NAMALWA (cell line): ENCODE results near the gene BAHCC1.

ENCODE experiments used
- DNase-seq: peaks from one replicate; pipeline ENCODE4 v3.0.0-alpha.2; 2015; ENCODE audit warnings: low spot score

The BAHCC1 gene

DNA sequence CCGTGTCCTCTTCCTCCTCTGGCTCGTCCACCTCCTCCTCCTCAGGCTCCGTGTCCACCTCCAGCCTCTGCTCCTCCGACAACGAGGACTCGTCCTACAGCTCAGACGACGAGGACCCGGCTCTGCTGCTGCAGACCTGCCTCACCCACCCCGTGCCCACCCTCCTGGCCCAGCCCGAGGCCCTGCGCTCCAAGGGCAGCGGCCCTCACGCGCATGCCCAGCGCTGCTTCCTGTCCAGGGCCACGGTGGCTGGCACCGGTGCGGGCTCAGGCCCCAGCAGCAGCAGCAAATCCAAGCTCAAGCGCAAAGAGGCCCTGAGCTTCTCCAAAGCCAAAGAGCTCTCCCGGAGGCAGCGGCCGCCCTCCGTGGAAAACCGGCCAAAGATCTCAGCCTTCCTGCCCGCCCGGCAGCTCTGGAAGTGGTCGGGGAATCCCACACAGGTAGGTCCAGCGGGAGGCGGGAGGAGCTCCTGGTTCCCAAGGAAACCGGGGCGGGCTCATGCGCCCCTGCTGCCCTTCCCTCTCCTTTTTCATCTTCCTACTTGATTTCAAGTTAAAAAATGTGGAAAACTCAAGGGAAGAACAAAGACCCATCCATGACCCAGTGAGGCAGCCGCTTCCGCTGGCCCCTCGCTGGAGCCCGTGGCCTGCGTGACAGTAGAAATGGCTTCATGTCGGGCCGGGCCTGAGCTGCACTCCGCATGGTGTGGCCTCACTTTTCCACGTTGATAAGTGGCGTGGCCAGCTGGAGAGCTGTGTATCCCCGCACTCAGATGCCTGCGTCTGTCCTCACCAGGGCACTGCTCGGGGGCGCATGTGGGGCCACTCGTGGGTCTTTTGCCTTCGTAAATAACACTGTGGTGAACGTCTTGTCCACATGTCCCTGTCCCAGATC, 66.6 kb downstream of the BAHCC1 start:
- DNase-seq = no peak

- no peak for DNase-seq
These were observed 67.4 kb downstream of the BAHCC1 start for GRCh38 chr17:81462506-81463125.

GRCh38 chr17:81463506-81463905, 68.2 kb downstream of the BAHCC1 start:
- DNase-seq = no peak

DNA sequence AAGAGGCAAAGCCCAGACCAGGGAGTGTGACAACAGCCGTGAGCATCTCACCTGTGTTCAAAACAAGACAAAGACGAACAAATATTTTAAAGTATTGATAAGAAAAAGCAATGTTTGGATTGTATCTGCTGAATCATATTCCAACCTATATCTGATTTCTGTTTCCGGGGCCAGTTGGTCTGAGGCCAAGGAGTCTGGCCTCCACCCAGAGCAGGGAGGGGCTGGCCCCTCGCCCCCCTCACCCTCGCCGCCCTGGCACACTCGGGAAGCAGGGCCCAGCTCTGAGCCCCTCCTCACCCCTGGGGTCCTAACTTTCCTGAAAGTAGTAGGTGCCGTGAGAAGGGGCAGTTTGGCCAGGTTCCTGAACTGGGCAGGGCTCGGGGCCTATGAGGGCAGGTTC, 69.3 kb downstream of the BAHCC1 start:
- DNase-seq = no peak

- no peak for DNase-seq
These were observed 70.7 kb downstream of the BAHCC1 start for GRCh38 chr17:81465910-81466309.

- DNase-seq = no peak
These were observed 71.6 kb downstream of the BAHCC1 start for GRCh38 chr17:81466564-81467472.

DNA sequence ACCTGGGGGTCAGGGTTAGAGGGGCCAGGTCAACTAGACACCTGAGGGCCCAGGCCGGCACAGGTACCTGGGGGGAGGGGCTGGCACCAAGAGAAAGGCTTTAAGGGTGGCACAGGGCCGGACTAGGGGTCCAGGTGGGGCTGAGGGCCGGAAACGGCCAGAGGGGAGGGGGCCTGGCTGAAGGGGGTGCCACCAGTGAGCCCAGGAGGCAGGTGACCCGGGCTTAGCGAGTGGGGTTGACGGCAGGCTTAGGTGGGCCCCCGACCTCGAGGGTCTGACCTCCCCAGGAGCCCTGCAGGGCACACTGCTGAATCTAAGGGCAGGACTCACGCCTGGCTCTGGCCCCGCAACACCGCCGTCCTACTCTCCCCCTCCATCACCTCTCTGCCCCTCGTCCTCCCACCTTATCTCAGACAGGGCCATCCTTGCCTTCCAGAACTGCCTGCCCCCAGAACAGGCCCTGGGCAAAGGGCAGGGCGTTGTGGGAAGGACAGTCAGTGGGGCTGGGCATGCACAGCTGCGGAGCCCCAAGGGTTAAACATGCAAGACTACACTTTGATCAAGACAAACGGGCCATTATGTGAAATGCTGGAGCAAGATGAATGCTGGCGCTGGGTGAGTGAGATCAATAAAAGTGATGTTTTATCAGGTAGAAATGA, 73.0 kb downstream of the BAHCC1 start:
- no peak for DNase-seq

- no peak for DNase-seq
These were observed 73.5 kb downstream of the BAHCC1 start for GRCh38 chr17:81468770-81469121.

DNA sequence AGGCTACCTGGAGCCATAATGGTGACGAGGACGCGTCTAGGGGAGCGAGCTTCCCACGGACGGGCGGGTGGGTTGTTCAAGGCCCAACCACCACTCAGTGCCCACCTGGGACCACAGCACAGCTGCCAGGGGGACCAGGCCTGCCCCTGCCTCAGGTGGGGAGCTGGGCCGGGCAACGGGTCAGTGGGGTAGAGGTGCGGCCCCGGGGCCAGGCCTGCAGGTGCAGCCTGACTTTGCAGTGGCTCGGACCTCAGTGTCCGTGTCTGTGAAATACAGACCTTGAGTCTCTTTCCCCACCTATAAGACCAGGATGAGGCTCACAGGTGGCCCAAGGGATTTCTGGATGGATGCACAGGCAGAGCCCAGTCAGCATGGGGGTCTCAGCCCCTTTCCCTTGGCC, 74.0 kb downstream of the BAHCC1 start:
- DNase-seq = no peak

GRCh38 chr17:81470270-81470943, 75.2 kb downstream of the BAHCC1 start:
- DNase-seq = no peak

GRCh38 chr17:81470944-81471817, 75.9 kb downstream of the BAHCC1 start:
- no peak for DNase-seq

GRCh38 chr17:81471818-81472456, 76.7 kb downstream of the BAHCC1 start:
- DNase-seq = peak; percentile 83

DNA sequence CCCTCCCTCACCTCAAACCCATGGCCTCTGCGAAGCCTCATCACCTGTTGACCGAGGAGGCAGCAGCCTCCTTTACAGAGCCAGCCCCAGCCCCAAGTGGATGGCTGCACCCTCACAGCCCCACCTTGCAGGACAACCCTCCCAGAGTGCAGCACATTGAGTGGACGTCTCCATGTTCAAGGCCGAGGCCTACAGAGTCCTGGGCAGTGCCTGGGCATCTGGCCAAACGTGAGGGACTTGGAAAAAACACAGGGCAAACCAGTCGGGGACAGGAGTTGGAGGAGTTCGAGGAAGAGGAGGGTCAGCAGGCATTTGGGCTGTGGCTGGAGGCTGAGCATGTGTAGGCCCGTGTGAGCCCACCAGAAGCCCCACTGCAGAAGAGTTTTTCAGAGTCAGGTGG, 77.8 kb downstream of the BAHCC1 start:
- DNase-seq = no peak

- no peak for DNase-seq
These were observed 79.7 kb downstream of the BAHCC1 start for GRCh38 chr17:81474958-81475357.

DNA sequence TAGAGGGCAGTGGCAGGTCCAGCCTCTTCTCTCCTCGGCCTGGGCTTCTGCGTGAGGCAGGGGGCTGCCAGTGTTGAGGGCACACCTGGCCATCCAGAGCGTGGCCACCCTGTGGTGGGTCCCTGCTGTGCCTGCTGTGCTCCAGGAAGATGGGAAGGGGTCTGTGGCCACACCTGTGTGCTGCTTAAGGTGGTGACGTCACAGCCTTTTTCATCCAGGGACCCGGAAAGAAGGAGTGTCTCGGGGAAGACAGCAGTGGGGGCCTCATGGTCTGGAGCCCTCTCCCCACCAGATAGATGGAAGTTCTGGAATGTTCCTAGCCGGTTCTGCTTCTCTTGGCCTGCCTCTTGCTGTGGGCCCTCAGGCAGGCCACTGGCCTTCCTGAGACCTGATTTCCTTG, 80.8 kb downstream of the BAHCC1 start:
- no peak for DNase-seq

DNA sequence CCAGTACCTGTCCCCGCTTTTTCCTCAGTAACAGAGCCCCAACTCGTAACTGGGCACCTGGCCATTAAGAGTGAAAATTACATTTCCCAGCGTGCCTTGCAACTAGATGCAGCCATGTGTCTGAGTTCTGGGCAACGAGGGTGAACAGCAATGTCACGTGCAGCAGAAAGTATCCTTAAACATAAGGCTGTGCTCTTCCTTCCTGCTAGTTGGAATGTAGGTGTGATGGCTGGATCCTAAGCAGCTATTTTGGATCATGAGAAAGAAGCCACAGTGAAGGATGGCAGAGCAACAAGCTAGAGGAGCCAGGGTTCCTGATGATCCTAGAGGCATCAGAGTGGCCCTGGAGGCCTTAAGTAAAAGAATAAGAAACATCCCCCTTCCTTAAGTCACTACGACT, 81.4 kb downstream of the BAHCC1 start:
- no peak for DNase-seq

- no peak for DNase-seq
These were observed 81.9 kb downstream of the BAHCC1 start for GRCh38 chr17:81477173-81477572.

DNA sequence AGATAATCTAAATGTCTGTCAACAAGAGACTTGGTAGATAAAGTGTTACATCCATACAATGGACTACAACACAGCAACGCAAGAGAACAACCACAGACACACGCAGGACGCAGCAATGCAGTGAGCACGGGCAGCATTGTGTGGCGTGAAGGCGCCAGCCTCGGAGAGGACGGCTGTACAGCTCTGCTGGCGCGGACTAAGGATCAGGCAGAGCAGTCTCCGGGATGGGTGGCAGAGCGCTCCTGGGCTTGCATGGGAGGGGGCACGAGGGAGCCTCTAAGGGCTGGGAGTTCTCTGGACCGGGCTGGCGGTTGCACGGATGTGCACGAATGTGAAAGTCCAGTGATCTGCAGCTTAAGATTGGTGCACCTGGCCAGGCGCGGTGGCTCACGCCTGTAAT, 82.9 kb downstream of the BAHCC1 start:
- DNase-seq = no peak

DNA sequence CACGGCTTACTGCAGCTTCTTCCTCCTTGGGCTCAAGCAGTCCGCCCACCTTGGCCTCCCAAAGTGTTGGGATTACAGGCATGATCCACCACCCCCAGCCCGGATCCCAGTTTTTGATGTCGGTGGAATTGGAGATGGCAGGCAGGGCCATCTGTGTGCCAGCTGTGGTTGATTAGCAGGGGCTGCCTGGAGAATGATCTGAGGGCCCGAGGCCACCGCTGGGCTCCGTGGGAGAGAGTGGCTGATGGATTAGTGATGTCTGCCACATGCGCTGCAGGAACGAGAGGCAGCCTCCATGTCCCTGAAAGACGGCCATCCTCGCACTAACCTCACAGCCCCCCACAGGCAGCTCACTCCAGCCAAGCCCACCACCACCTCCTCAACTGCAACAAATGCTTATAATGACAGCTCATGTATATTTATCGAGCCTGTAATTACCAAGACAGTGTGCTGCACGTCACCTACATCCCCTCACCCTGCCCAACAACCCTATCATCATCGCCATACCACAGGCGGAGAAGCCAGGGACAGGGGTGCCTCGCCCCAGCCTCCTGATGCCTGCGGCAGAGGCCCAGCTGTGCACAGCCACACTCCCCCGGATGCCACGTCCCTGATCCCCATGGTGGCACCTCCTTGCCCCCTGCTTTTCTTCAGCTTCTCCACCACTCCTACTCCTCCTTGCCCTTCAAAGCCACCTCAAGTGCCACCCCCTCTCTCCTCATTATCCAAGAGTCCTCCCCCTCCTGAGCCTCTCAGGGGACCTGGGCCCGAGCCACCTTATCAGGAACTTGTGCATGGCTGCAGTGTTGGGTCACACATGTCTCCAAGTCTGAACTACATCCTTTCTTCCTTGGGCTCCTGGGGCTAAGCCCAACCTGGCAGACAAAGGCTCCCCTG, 84.2 kb downstream of the BAHCC1 start:
- no peak for DNase-seq
